Pulmonary artery endothelial cell (primary cell): ENCODE data around the gene GSG1L2. TPM values are rescaled to one million over a fixed set of nuclear protein-coding genes. Genes with fewer than 3 reads are reported as not detected.
"Not testable (repeated sequence)": the region's sequence is repeated elsewhere in the genome, so short reads cannot be mapped to it uniquely, and the experiment has no call there.

Experiments used
- DNase-seq: peaks from one replicate; pipeline ENCODE4 v3.0.0-alpha.2; 2011; ENCODE audit warnings: low read depth, low spot score
- total RNA-seq: library from RNA; depleted of rRNA; stranded (reverse); fragments of >200 nt; gene quantifications from 2 replicates; pipeline ENCODE4 v1.2.3, GENCODE V29; 2014

The GSG1L2 gene
- total RNA-seq, 1 donor from 2014 or later = not detected

DNA sequence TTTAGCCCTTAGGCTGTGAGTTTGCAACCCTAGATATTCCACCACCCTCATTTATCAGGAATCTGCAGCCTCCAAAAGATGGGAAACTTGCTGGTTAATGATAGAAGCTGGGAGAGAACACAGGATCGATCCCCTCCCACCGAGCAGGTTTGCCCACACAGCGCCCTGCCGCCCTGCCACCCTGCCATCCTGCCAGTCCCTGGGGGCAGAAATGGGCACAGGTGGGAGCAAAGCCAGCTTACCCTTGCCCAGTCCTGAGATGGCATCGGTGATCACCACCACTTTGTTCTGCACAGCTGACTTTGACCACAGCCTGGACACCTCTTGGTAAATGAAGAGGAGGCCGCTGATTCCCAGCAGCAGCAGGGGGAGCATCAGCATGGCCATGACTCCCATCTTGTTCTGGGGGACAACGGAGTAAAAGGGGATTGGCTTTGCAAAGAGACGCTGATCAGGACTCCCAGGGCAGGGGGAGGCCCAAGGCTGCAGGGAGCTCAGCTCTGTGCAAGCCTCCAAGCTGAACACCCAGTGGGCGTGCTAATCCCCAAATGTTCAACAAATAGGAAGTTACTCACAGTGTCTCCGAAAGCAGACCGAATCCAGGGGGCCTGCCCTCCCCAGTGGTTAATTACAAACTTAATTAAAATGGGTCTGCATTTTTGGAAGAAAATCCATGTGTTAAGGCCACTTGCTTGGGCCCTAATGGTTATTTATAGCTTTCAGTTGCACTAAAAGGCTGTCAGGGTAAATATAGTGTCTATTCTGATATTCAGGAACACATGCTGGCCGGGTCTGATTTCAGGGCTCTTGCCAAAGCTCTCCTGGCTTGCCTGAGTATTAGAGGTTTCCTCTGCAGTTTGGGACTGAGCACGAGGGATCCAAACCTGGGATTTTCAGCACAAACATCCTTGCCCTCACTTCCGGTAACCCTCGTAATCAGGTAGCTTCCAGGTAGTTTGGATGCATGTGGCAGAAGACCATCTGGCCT lies 30.7 kb downstream of the GSG1L2 start, which contains the start of gene DHRS7C:
DHRS7C (minus strand) TSS at position 704 of the 988 bp plus-strand sequence; CDS start at position 396, 308 bp downstream.
- no peak for DNase-seq

DNA sequence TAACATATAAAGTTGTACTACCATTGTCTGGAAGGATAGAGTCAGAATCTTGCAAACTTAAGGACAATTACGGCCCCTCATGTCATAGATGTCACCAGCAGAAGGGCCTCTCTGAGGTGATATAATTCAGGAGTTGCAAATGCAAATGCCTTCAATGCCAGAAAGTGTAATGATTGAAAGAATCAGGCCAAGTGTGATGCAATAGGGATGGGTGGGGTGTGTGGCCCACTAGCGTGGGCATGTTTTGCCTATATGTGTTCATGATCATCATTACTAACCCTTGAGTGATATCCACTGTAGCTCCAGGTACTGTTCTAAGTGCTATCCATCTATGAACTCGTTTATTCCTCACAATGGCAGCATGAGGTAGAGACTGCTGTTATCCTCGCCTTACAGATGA lies 31.6 kb downstream of the GSG1L2 start:
- no peak for DNase-seq

DNA sequence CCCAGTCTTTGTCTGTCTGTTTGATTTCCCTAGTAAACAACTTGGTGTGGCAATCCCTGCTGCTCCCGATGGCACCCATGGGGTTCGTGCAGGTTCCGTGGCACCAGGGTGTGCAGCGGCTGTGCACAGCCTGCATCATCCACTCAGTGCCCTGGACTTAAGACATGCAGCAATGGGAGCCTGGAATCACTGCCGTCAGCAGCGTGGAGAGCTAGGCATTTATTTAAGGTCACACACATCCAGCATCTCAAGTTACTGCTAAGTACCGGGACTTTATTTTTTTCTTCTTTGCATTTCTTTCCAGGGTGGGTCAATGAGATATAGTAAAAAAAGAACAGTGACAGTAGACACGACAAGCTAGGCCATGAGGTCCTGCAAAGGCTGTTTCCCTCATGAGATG lies 33.3 kb downstream of the GSG1L2 start:
- no peak for DNase-seq

DNA sequence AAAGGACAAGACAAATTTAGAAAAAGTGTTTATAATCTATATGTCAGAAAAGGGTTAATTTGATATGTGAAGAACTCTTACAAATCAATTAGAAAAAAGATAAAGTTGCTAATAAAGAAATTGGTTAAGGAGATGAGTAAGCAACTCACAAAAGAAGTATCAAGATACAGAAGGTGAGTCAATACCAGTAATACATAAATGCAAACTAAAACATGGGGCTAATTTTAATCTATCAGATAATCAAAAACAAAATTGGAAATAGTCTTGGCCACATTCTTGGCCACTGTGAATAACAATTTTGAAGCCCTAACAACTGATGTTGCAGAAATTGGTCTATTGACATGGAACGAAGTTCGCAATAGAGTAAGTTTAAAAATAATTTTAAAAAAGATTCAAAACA lies 37.3 kb downstream of the GSG1L2 start:
- DNase-seq = no peak

DNA sequence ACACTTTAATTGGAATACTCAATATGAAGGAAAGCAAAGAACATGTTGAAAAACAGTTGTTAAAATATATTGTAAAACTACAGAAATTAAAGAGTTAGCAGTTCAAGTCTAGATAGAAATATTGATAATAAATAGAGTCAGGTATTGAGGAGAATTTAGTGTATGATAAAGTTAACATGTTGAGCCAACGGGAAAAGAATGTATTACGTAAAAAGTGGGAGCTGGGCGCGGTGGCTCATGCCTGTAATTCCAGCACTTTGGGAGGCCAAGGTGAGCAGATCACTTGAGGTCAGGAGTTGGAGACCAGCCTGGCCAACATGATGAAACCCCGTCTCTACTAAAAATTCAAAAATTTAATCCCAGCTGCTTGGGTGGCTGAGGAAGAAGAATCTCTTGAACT lies 38.4 kb downstream of the GSG1L2 start:
- not testable (repeated sequence) for DNase-seq

DNA sequence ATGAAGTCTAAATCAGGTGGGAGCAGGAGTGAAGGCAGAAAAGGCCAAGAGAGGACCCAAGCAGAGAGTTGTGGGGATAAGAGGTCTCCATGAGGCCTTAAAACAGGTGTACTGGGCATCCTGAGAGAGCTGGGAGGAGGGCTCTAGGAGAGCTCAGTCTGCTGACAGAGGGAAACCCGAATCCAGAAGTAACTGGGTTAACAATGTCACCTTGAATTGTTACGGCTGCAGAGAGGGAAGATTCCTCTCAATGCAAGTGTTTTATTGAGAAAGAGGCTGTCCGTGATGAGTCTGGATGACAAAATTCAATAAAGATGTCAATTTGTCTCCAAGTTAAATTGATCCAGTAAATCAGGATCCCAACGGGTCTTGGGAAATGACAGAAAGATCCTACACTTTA lies 38.8 kb downstream of the GSG1L2 start:
- no peak for DNase-seq

DNA sequence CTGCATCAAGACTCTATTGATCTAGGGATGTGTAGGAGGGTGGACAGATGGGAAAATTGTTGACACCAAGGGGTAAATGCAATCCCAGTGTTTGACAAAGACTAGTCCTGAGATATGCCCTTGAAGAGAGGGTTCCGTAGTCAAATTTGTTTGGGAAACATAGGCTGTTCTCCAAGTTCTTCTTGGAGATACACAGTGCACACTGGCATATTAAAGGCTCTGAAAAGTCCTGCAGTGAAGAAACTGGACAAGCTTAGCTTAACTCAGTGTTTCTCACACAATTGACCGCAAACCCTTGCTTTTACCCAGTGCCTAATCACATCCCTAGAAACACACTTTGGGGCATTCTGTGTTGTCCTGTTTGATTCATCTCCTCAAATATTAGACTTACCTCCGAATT lies 41.3 kb downstream of the GSG1L2 start:
- no peak for DNase-seq

DNA sequence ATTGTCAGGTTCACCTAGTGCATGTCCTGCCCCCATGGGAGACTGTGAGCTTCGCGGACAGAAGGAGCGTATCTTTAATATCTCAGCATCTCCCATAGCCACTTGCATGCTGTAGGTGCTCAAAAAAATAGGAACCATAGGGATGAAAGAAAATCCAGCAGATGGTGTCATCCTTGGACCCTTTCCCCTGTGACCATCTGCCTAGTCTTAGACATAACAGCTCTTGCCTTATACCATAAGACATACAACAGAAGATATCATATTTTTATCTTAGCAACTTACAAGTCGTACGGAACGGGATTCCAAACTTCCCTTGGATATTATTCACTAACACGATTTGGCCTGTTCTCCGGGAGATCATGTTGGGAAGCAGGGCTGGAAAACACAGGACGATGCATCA lies 45.0 kb downstream of the GSG1L2 start:
- no peak for DNase-seq

DNA sequence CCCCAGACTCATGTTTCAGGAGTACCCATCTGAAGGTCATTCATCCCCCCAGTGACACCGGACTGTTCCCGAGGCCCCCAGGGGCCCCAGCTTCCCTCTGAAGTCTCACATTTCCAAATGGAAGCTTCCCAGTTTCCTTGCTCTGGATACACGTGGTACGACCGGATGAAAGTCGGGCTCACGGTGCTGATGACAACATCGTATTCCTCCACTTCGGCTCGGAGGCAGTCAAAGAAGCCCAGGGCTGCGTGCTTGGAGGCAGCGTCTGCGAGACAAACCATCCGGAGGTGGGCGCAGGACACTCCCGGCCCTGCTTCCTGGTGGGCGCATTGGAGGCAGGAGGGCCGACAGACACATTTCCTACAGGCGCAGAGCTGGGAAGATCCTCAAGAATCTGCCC lies 49.2 kb downstream of the GSG1L2 start:
- DNase-seq = no peak

DNA sequence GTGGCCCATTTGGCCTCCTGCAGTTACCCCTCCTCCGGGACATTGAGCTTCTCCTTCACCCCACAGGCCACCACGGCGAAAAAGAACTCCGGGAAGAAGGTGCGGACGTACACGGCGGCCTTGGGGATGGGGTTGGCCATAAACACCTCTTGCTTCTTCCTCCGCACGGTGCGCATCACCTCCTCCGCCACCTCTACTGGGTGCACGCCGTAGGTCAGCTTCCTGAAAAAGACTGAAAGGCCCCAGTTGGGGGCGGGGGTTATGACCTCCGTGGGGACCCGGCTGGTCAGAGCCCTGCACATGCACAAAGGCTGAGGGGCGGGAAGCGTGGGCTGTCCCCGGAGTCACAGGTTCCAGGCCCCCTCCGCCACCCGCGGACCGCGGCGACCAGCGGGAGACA lies 50.4 kb downstream of the GSG1L2 start:
- DNase-seq = no peak

DNA sequence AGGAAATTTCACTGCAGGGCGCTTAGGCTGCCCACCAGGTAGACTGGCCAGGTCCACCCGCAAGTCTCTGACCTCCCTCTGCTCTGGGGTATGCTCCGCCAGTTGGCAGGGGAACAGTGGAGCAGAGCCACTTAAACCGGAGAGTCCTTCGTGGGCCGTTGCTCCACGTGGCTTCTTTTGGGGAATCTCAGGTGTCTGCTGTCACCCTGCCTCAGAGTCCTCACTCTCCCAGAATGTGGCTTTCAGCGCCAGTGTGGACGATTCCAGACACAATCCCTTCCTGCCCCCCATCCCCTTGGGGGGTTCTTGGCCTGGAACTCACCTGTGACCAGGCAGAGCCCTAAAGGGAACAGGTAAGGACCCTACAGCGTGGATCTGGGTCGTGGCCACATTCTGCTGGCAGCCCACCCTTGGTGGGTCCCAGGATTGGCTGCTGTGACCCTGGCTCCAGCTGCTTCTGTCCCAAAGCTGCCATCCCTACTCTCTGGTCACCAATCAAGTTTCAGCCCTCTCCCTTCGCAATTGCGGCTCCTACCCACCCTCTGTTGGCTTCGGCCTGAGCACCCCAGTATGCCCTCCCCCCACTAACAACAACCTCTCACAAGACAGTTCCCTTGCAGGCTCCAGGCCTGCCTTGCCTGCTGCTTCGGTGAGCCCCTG lies 52.7 kb downstream of the GSG1L2 start:
- no peak for DNase-seq

DNA sequence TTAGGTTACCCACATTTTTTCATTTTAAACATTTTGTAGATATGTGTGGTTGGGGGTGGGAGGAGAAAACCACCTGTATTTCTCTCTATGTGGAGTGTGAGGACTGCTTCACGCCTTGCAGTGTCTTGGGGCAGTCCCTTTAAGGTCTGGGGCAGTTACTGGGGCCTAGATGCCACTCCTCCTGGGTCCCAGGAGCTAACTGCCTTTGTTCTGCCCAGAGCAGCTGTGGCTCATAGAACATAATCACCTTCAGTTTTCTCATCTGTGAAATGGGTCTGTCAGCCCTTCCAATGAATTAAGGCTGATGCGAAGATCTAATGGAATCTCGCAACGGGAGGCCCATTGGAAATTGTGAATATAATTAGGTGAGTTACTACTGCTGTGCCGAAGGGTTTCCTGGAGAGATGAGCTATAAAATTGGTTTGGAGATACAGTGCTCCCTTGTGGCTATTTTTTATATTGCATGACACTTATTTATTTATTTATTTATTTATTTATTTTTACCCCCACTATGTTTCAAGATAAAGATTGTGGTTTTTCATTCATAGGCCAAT lies 53.4 kb downstream of the GSG1L2 start:
- no peak for DNase-seq

DNA sequence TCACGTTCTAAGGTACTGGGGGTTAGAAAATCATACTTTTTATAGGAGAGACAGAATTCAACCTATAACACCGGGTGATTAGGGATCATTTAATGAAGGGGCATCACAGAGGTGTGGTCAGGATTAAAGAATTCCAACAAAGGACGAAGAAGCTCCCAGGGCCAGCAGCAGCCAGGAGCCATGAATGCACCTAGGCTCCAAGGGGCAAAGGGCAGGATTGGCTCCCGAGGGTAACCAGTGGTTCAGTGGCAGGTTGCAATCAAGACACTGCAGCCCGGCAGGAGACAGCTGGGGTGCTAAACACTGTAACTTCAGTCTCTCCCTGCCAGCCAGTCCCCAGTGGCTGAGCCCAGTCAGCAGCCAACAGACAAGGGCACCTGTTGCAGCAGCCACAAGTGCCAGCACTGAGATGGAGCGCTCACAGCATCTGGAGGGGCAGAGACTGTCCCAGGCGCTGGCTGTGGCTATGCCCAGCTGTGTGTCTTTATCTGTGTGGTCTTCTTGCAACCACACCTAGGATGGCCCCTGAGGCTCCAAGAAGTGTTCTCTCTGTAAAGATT lies 54.4 kb downstream of the GSG1L2 start:
- no peak for DNase-seq

DNA sequence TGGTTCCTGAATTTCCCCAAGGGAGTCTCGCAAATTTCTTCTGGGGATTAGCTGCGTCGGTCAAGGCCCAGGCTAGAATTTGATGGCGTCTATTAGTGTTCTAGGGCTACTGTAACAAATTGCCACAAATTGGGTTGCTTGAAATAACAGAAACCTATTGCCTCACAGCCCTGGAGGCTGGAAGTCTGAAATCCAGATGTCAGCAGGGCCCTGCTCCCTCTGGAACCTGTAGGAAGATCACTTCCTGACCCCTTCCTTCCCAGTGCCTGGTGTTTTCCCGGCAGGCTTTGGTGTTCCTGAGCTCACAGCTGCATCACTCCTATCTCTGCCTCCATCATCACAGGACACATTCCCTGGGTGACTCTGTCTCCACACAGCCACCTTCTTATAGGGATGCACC lies 54.9 kb downstream of the GSG1L2 start:
- DNase-seq = no peak

DNA sequence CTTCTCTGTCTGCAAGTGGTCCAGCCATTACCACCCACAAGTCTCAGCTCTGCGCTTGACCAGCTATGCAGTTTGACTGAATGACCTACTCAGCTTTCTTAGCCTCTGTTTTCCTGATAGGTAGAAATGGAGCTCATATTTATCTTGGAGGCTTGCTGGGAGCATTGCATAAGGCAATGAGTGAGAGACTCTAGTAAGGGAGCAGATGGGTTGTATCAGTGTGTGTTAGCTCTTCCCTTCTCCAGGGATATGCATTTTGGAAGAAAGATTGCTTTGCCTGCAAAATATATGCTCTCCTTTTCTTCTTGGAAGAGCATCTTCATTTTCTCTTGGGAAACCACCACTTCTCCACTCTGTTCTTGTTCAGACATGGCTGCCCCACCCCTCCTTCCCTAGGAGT lies 56.6 kb downstream of the GSG1L2 start:
- no peak for DNase-seq

DNA sequence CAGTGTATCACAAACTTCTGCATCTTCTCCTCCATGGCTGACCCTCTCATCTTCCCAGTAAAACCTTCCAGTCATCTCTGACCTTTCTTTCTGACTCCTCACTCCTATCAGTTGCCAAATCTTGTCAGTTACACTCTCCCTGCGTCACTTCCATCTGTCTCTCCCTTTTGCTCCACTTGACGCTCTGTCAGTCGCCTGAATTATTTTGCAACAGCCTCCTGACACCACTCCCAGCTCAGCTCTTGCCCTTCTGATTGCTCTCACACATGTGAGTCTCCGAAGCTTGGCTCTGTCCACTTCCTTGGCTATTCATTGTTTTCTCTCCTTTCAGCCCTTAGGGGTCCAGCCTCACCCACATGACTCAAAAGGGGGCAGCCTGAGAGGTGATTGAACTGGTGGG lies 58.2 kb downstream of the GSG1L2 start:
- no peak for DNase-seq

DNA sequence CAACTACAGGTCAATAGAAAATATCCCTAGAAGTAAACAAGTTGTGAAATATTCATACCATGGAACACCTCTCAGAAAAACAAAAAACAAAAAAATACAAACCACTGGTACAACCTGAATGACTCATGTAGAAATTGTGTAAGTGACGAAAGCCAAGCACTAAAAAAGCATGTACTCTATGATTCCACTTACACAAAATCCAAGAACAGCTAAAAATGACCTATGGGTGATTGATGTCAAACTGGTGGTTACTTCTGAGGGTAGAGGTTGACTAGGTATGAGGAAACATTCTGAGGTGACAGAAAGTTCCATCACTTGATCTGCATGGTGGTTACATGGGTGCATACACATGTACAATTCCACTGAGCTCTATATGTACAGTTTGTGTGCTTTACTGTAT lies 61.6 kb downstream of the GSG1L2 start:
- DNase-seq = no peak

DNA sequence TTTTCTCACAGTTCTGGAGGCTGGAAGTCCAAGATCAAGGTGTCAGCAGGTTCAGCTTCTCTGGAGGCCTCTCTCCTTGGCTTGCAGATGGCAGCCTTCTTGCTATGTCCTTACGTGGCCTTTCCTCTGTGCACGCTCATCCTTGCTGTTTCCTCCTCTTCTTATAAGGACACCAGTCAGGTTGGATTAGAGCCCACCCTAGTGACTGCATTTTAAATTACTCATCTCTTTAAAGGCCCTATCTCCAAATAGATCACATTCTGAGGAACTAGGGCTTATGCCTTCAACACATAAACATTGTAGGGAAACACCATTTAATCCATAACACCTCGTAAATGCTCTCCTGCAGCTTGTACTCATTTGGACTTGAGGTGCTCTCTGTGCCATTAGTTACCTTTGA lies 66.8 kb downstream of the GSG1L2 start:
- no peak for DNase-seq
